GM19467 (cell line): ENCODE results near the gene BFSP1.

Experiments used
- ATAC-seq: cut with Tn5 transposase; IDR thresholded peaks from one replicate; pipeline ENCODE4 v1.9.1; 2021; ENCODE audit warnings: mild to moderate bottlenecking, moderate library complexity; ENCODE audit not compliant: unreplicated experiment

The BFSP1 gene

GRCh38 chr20:17523326-17523725 lies 7.9 kb downstream of the BFSP1 start:
- no peak for ATAC-seq

- no peak for ATAC-seq
These were observed 8.7 kb downstream of the BFSP1 start for GRCh38 chr20:17522528-17522927.

GRCh38 chr20:17520583-17520982 lies 10.6 kb downstream of the BFSP1 start:
- ATAC-seq = no peak

- ATAC-seq = no peak
These were observed 11.4 kb downstream of the BFSP1 start for GRCh38 chr20:17519606-17520285.

- ATAC-seq = no peak
These were observed 12.7 kb downstream of the BFSP1 start for GRCh38 chr20:17518339-17519052.

GRCh38 chr20:17515053-17515452 lies 16.1 kb downstream of the BFSP1 start:
- no peak for ATAC-seq

- ATAC-seq = no peak
These were observed 17.2 kb downstream of the BFSP1 start for GRCh38 chr20:17513939-17514338.

GRCh38 chr20:17511401-17511800 lies 19.8 kb downstream of the BFSP1 start:
- ATAC-seq = no peak

- ATAC-seq = no peak
These were observed 20.6 kb downstream of the BFSP1 start for GRCh38 chr20:17510548-17510947.

GRCh38 chr20:17508756-17509155 lies 22.4 kb downstream of the BFSP1 start:
- ATAC-seq = no peak

- ATAC-seq = no peak
These were observed 23.6 kb downstream of the BFSP1 start for GRCh38 chr20:17507531-17507930.

GRCh38 chr20:17507032-17507431 lies 24.1 kb downstream of the BFSP1 start:
- ATAC-seq = no peak

GRCh38 chr20:17505636-17506517 lies 25.3 kb downstream of the BFSP1 start:
- ATAC-seq = no peak

- peak; percentile 80 for ATAC-seq
These were observed 26.1 kb downstream of the BFSP1 start for GRCh38 chr20:17504898-17505635.

- ATAC-seq = no peak
These were observed 26.9 kb downstream of the BFSP1 start for GRCh38 chr20:17504066-17504897.

- no peak for ATAC-seq
These were observed 27.7 kb downstream of the BFSP1 start for GRCh38 chr20:17503301-17504065.

- ATAC-seq = no peak
These were observed 29.1 kb downstream of the BFSP1 start for GRCh38 chr20:17502105-17502504.

GRCh38 chr20:17501701-17502100 lies 29.5 kb downstream of the BFSP1 start:
- no peak for ATAC-seq

- no peak for ATAC-seq
These were observed 30.4 kb downstream of the BFSP1 start for GRCh38 chr20:17500826-17501225.
